MM.1S (cell line): ENCODE measurements around the gene TAS1R2.
A peak's percentile ranks its signal among the peaks of the same experiment; 100 is the strongest.

ENCODE experiments used
- DNase-seq: peaks from one replicate; pipeline ENCODE4 v3.0.0-alpha.2; 2015
- H2AFZ ChIP-seq: fragments of 300-600 bp; sonication (generic); 2 replicates; pipeline ENCODE4 v1.6.0; 2016; ENCODE audit warnings: antibody characterized with exemption, low read length
- H3F3A ChIP-seq: fragments of 300-600 bp; sonication (generic); 2 replicates; pipeline ENCODE4 v1.6.1; 2016; ENCODE audit warnings: mild to moderate bottlenecking, antibody characterized with exemption, low read length, moderate library complexity, mixed read lengths; ENCODE audit not compliant: insufficient read depth
- H3K27ac ChIP-seq: fragments of 300-600 bp; sonication (generic); 2 replicates; pipeline ENCODE4 v1.5.1; 2016; ENCODE audit warnings: mild to moderate bottlenecking, low read length
- H3K27me3 ChIP-seq: fragments of 300-600 bp; sonication (generic); replicated peaks from 2 replicates; pipeline ENCODE4 v1.6.0; 2016; ENCODE audit warnings: low read length; ENCODE audit not compliant: insufficient read depth
- H3K36me3 ChIP-seq: fragments of 300-600 bp; sonication (generic); replicated peaks from 2 replicates; pipeline ENCODE4 v1.6.1; 2016; ENCODE audit warnings: mild to moderate bottlenecking, low read length, mixed read lengths; ENCODE audit not compliant: insufficient read depth
- H3K4me1 ChIP-seq: fragments of 300-600 bp; sonication (generic); 2 replicates; pipeline ENCODE4 v1.6.1; 2016; ENCODE audit warnings: low read length, mixed read lengths
- H3K4me2 ChIP-seq: fragments of 300-600 bp; sonication (generic); 2 replicates; pipeline ENCODE4 v1.6.0; 2016; ENCODE audit warnings: low read depth, low read length
- H3K4me3 ChIP-seq: fragments of 300-600 bp; sonication (generic); 2 replicates; pipeline ENCODE4 v1.5.1; 2016; ENCODE audit warnings: low read length, mixed read lengths
- H3K79me2 ChIP-seq: fragments of 300-600 bp; sonication (generic); 2 replicates; pipeline ENCODE4 v1.6.1; 2016; ENCODE audit warnings: mixed run types, low read length, mixed read lengths
- H3K9ac ChIP-seq: fragments of 300-600 bp; sonication (generic); 2 replicates; pipeline ENCODE4 v1.6.1; 2016; ENCODE audit warnings: low read length, mixed read lengths
- H3K9me2 ChIP-seq: fragments of 300-600 bp; sonication (generic); replicated peaks from 2 replicates; pipeline ENCODE4 v1.6.1; 2016; ENCODE audit warnings: mild to moderate bottlenecking, low read length, mixed read lengths; ENCODE audit not compliant: insufficient read depth
- H3K9me3 ChIP-seq: fragments of 300-600 bp; sonication (generic); replicated peaks from 2 replicates; pipeline ENCODE4 v1.6.1; 2016; ENCODE audit warnings: mild to moderate bottlenecking, low read length, mixed read lengths; ENCODE audit not compliant: insufficient read depth
- H4K20me1 ChIP-seq: fragments of 300-600 bp; sonication (generic); 2 replicates; pipeline ENCODE4 v1.6.1; 2016; ENCODE audit warnings: mild to moderate bottlenecking, low read length, moderate library complexity, mixed read lengths; ENCODE audit not compliant: insufficient read depth
- EZH2 ChIP-seq: fragments of 300-600 bp; sonication (generic); optimal IDR thresholded peaks from 2 replicates; pipeline ENCODE3; 2017; ENCODE audit warnings: low read depth, mild to moderate bottlenecking, antibody characterized with exemption, low read length, mixed read lengths
- EZH2phosphoT487 ChIP-seq: fragments of 300-600 bp; sonication (generic); IDR thresholded peaks from 2 replicates; pipeline ENCODE4 v1.6.1; 2018; ENCODE audit warnings: antibody characterized with exemption, low read length
- TF ChIP-seq, protein P1 (sequence below): fragments of 300-600 bp; sonication (generic); IDR thresholded peaks from 2 replicates; pipeline ENCODE4 v1.5.1; 2016; ENCODE audit warnings: antibody characterized with exemption, low read length, mixed read lengths

Gene TAS1R2

GRCh38 chr1:18876210-18876609 is 16.8 kb upstream of the TAS1R2 start:
- H3K4me2 ChIP-seq, result no peak overlapping the region
- H3F3A ChIP-seq, result no peaks in the 10 kb centered on the region
- H4K20me1 ChIP-seq, result no peaks in the 10 kb centered on the region
- H3K27me3 ChIP-seq, result no peaks in the 10 kb centered on the region
- no peaks in the 10 kb centered on the region for H3K9me2 ChIP-seq
- no peak overlapping the region for H3K9ac ChIP-seq
- no peak overlapping the region for H3K4me3 ChIP-seq
- H2AFZ ChIP-seq, result no peak overlapping the region
- DNase-seq, result no peak
- no peaks in the 10 kb centered on the region for H3K4me1 ChIP-seq
- H3K9me3 ChIP-seq, result no peaks in the 10 kb centered on the region
- TF ChIP-seq EZH2 (no peak), EZH2phosphoT487 (no peak)
- TF ChIP-seq, protein P1, sequence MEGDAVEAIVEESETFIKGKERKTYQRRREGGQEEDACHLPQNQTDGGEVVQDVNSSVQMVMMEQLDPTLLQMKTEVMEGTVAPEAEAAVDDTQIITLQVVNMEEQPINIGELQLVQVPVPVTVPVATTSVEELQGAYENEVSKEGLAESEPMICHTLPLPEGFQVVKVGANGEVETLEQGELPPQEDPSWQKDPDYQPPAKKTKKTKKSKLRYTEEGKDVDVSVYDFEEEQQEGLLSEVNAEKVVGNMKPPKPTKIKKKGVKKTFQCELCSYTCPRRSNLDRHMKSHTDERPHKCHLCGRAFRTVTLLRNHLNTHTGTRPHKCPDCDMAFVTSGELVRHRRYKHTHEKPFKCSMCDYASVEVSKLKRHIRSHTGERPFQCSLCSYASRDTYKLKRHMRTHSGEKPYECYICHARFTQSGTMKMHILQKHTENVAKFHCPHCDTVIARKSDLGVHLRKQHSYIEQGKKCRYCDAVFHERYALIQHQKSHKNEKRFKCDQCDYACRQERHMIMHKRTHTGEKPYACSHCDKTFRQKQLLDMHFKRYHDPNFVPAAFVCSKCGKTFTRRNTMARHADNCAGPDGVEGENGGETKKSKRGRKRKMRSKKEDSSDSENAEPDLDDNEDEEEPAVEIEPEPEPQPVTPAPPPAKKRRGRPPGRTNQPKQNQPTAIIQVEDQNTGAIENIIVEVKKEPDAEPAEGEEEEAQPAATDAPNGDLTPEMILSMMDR, result no peak
- H3K27ac ChIP-seq, result no peak overlapping the region
- H3K79me2 ChIP-seq, result no peaks in the 10 kb centered on the region
- H3K36me3 ChIP-seq, result no peaks in the 10 kb centered on the region

GRCh38 chr1:18875796-18876128 is 16.3 kb upstream of the TAS1R2 start:
- no peak for DNase-seq
- H3F3A ChIP-seq, result no peaks in the 10 kb centered on the region

DNA sequence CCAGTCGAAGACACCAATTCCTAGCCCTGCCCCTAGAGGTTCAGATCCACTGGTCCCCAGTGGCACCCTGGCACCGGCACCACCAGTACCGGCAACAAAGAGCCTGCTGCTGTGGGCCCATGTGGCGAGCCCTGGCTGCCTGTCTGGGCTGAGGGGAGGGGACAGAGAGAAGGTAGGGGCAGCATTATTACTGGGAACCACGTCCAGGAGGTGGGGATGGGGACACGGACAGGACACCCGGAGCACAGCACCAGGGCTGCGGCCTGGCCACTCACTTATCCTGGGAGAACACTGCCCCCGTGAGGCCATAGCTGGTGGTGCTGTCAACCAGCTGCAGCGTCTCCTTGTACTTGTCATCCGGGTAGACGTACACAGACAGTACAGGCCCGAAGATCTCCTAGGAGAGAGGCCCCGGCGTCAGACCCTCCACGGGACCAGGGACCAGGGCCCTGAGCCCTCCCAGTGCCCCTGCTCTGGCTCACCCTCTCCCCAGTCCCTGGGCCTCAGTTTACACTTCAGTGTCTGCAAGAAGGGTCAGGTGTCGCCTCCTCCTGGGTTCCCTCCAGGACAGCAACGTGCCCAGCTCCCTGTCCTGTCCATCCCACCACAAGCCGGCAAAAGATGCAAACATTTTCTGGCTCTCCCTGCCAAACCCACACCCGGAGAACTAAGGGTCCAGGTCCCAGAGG is 15.8 kb upstream of the TAS1R2 start:
- DNase-seq, result peak; percentile 70
- Histone ChIP-seq H3K4me1 (no peaks in the 10 kb centered on the region), H3K79me2 (no peaks in the 10 kb centered on the region), H3K4me2 (no peak overlapping the region), H3K9me2 (no peaks in the 10 kb centered on the region), H3F3A (no peaks in the 10 kb centered on the region), H3K36me3 (no peaks in the 10 kb centered on the region), H3K27me3 (0 out of 2 replicates have a peak, but pooled peaks cover under 1% of the 10 kb centered on the region), H3K9me3 (no peaks in the 10 kb centered on the region), H2AFZ (no peak overlapping the region), H3K4me3 (no peak overlapping the region), H4K20me1 (no peaks in the 10 kb centered on the region), H3K9ac (no peak overlapping the region), H3K27ac (no peak overlapping the region)
- TF ChIP-seq EZH2, result no peak
- TF ChIP-seq EZH2phosphoT487, result no peak
- TF ChIP-seq, protein P1, result peak; percentile 81

More at GRCh38 chr1:18875796-18876128, 16.3 kb upstream of the TAS1R2 start:
- no peak overlapping the region for H3K27ac ChIP-seq
- TF ChIP-seq EZH2 (no peak), EZH2phosphoT487 (no peak)
- TF ChIP-seq, protein P1, result no peak
- no peak overlapping the region for H3K4me3 ChIP-seq
- H4K20me1 ChIP-seq, result no peaks in the 10 kb centered on the region
- H3K4me2 ChIP-seq, result no peak overlapping the region
- H3K9me2 ChIP-seq, result no peaks in the 10 kb centered on the region
- H3K27me3 ChIP-seq, result no peaks in the 10 kb centered on the region
- no peaks in the 10 kb centered on the region for H3K79me2 ChIP-seq
- H2AFZ ChIP-seq, result no peak overlapping the region
- no peaks in the 10 kb centered on the region for H3K9me3 ChIP-seq
- no peaks in the 10 kb centered on the region for H3K4me1 ChIP-seq
- H3K9ac ChIP-seq, result no peak overlapping the region
- no peaks in the 10 kb centered on the region for H3K36me3 ChIP-seq
